H1 (cell line): Measurements from ENCODE around the gene RPTOR. TPM values are rescaled to one million over a fixed set of nuclear protein-coding genes. Genes with fewer than 3 reads are reported as not detected.

Experiments used
- CTCF ChIA-PET: fragments of 300-600 bp; sonication (Branson Sonifier 250); formaldehyde crosslinking; loops from one replicate; lab custom pipeline; 2021; ENCODE audit not compliant: partially characterized antibody; lab: Charles Lee
- POLR2A ChIA-PET: fragments of 300-600 bp; sonication (Branson Sonifier 250); formaldehyde crosslinking; loops from one replicate; lab custom pipeline; 2021; ENCODE audit warnings: inconsistent platforms; ENCODE audit not compliant: partially characterized antibody; lab: Charles Lee
- DNase-seq, 2 experiments: peaks; one replicate each; pipeline versions ENCODE4 v3.0.0 to v3.0.0-alpha.2; 2010 to 2022; ENCODE audit warnings: low spot score in 2 of 2, low read depth in 1 of 2, mixed read lengths in 1 of 2
- FAIRE-seq: peaks from 2 replicates; lab custom pipeline; 2011; peaks lifted over from hg19 to GRCh38; lab: Jason Lieb, UNC
- H2AFZ ChIP-seq: 2 replicates; pipeline ENCODE4 v1.8.1; 2012; ENCODE audit warnings: low read length, inconsistent platforms
- H2AK5ac ChIP-seq: 2 replicates; pipeline ENCODE4 v1.6.1; 2013; ENCODE audit warnings: low read depth, low read length
- H2BK120ac ChIP-seq: replicated peaks from 2 replicates; pipeline ENCODE3; 2013; ENCODE audit warnings: low read depth, low read length, inconsistent platforms
- H2BK12ac ChIP-seq: 2 replicates; pipeline ENCODE4 v1.6.1; 2013; ENCODE audit warnings: low read depth, low read length
- H2BK15ac ChIP-seq: 2 replicates; pipeline ENCODE4 v1.6.1; 2013; ENCODE audit warnings: low read length
- H2BK20ac ChIP-seq: 2 replicates; pipeline ENCODE4 v1.6.1; 2013; ENCODE audit warnings: low read length
- H2BK5ac ChIP-seq: 2 replicates; pipeline ENCODE4 v1.6.1; 2013; ENCODE audit warnings: low read depth, low read length
- H3K14ac ChIP-seq: 2 replicates; pipeline ENCODE4 v1.6.1; 2013; ENCODE audit warnings: inconsistent platforms; ENCODE audit not compliant: insufficient read length
- H3K18ac ChIP-seq: 2 replicates; pipeline ENCODE4 v1.6.1; 2013; ENCODE audit warnings: low read length; ENCODE audit errors: extremely low read depth
- H3K23ac ChIP-seq: 2 replicates; pipeline ENCODE4 v1.6.1; 2013; ENCODE audit warnings: inconsistent platforms; ENCODE audit not compliant: insufficient read length
- H3K23me2 ChIP-seq: 2 replicates; pipeline ENCODE4 v1.6.1; 2013; ENCODE audit warnings: low read depth, low read length
- H3K27ac ChIP-seq: 2 replicates; pipeline ENCODE4 v1.6.1; 2011; ENCODE audit warnings: low read depth, low read length, inconsistent platforms
- H3K27me3 ChIP-seq, 4 experiments: replicated peaks in 1 of 4; 1 replicate in 1 of 4; 2 replicates in 3 of 4; pipeline versions ENCODE4 v1.6.1 to v1.8.1; 2011 to 2013; ENCODE audit warnings: low read length in 3 of 4, mild to moderate bottlenecking in 3 of 4, inconsistent platforms in 2 of 4, mixed read lengths in 2 of 4, moderate library complexity in 1 of 4; ENCODE audit not compliant: control insufficient read depth in 3 of 4, insufficient read depth in 3 of 4; ENCODE audit errors: extremely low read depth in 1 of 4
- H3K36me3 ChIP-seq, 4 experiments: 2 replicates each; pipeline versions ENCODE4 v1.6.1 to v1.8.1; 2011 to 2013; ENCODE audit warnings: mild to moderate bottlenecking in 4 of 4, low read length in 3 of 4, moderate library complexity in 2 of 4, control low read depth in 1 of 4, inconsistent platforms in 1 of 4; ENCODE audit not compliant: insufficient read depth in 4 of 4, control insufficient read depth in 2 of 4
- H3K4ac ChIP-seq: replicated peaks from 2 replicates; pipeline ENCODE3; 2013; ENCODE audit warnings: low read length, low read depth, mixed read lengths, inconsistent platforms; ENCODE audit not compliant: insufficient read length
- H3K4me1 ChIP-seq, 4 experiments: replicated peaks in 1 of 4; 1 replicate in 1 of 4; 2 replicates in 3 of 4; pipeline versions ENCODE4 v1.6.1 to v1.8.1; 2011 to 2013; ENCODE audit warnings: low read length in 3 of 4, inconsistent platforms in 2 of 4, mixed read lengths in 1 of 4; ENCODE audit not compliant: insufficient read depth in 4 of 4, control insufficient read depth in 3 of 4
- H3K4me2 ChIP-seq, 2 experiments: 2 replicates each; pipeline versions ENCODE4 v1.6.1 to v1.8.1; 2011 to 2013; ENCODE audit warnings: low read depth in 2 of 2, low read length in 2 of 2, control low read depth in 1 of 2, inconsistent platforms in 1 of 2, mild to moderate bottlenecking in 1 of 2; ENCODE audit not compliant: insufficient read depth in 1 of 2
- H3K4me3 ChIP-seq, 4 experiments: fragments of 200-600, 300-600 bp in 1 of 4; sonication (generic), shearing (Covaris generic), sonication (Bioruptor Twin) in 1 of 4; 2 replicates each; pipeline versions ENCODE4 v1.5.1 to v1.8.1; 2011 to 2016; ENCODE audit warnings: low read length in 4 of 4, low read depth in 3 of 4, control low read depth in 2 of 4, inconsistent platforms in 2 of 4, mild to moderate bottlenecking in 2 of 4, mixed read lengths in 1 of 4, moderate library complexity in 1 of 4; ENCODE audit not compliant: insufficient read depth in 2 of 4; ENCODE audit errors: extremely low read depth in 1 of 4
- H3K56ac ChIP-seq: replicated peaks from 2 replicates; pipeline ENCODE3; 2013; ENCODE audit warnings: low read depth, mild to moderate bottlenecking, mixed read lengths, low read length, inconsistent platforms; ENCODE audit not compliant: insufficient read length
- H3K79me1 ChIP-seq: 2 replicates; pipeline ENCODE4 v1.6.1; 2013; ENCODE audit warnings: low read depth, low read length, control low read depth
- H3K79me2 ChIP-seq, 2 experiments: 2 replicates each; pipeline versions ENCODE4 v1.6.1 to v1.8.1; 2012 to 2013; ENCODE audit warnings: low read length in 2 of 2, mild to moderate bottlenecking in 2 of 2, inconsistent platforms in 1 of 2; ENCODE audit not compliant: insufficient read depth in 2 of 2, control insufficient read depth in 1 of 2
- H3K9ac ChIP-seq, 4 experiments: replicated peaks in 1 of 4; 1 replicate in 1 of 4; 2 replicates in 3 of 4; pipeline versions ENCODE4 v1.6.1 to v1.8.1; 2011 to 2013; ENCODE audit warnings: low read depth in 3 of 4, low read length in 3 of 4, control low read depth in 2 of 4, mild to moderate bottlenecking in 2 of 4, moderate library complexity in 2 of 4, inconsistent platforms in 1 of 4; ENCODE audit errors: extremely low read depth in 1 of 4
- H3K9me3 ChIP-seq, 2 experiments: 2 replicates each; pipeline versions ENCODE4 v1.6.1 to v1.8.1; 2012 to 2013; ENCODE audit warnings: mild to moderate bottlenecking in 2 of 2, moderate library complexity in 2 of 2, control low read depth in 1 of 2, inconsistent platforms in 1 of 2, low read depth in 1 of 2, low read length in 1 of 2, mixed read lengths in 1 of 2; ENCODE audit not compliant: insufficient read depth in 2 of 2
- H4K20me1 ChIP-seq, 2 experiments: replicated peaks in 1 of 2; 2 replicates each; pipeline versions ENCODE3 to v1.8.1; 2011 to 2013; ENCODE audit warnings: inconsistent platforms in 2 of 2, low read length in 2 of 2, mild to moderate bottlenecking in 1 of 2; ENCODE audit not compliant: insufficient read depth in 2 of 2, control insufficient read depth in 1 of 2
- H4K5ac ChIP-seq: 2 replicates; pipeline ENCODE4 v1.6.1; 2013; ENCODE audit warnings: low read length, low read depth, mixed read lengths, inconsistent platforms; ENCODE audit not compliant: insufficient read length
- H4K8ac ChIP-seq: 2 replicates; pipeline ENCODE4 v1.8.0; 2013; ENCODE audit warnings: mild to moderate bottlenecking, moderate library complexity, low read length, inconsistent platforms; ENCODE audit not compliant: insufficient read depth; ENCODE audit errors: extremely low read depth
- H4K91ac ChIP-seq: replicated peaks from 2 replicates; pipeline ENCODE3; 2013; ENCODE audit warnings: low read length, mixed read lengths, inconsistent platforms; ENCODE audit not compliant: insufficient read length
- CTBP2 ChIP-seq: IDR thresholded peaks from 2 replicates; pipeline ENCODE4 v1.7.0; 2011; ENCODE audit warnings: borderline replicate concordance, mild to moderate bottlenecking, moderate library complexity, mixed read lengths, low read length; ENCODE audit not compliant: insufficient read depth, insufficient read length
- KDM5A ChIP-seq: fragments of 200-600 bp; IDR thresholded peaks from 2 replicates; pipeline ENCODE4 v1.7.1; 2012; ENCODE audit warnings: mild to moderate bottlenecking, low read length, inconsistent platforms, mixed read lengths
- POLR2A ChIP-seq, 2 experiments: IDR thresholded peaks; 1 replicate in 1 of 2; 2 replicates in 1 of 2; pipeline ENCODE4 v1.6.1; 2011; ENCODE audit warnings: low read depth in 2 of 2, low read length in 2 of 2, mild to moderate bottlenecking in 2 of 2; ENCODE audit errors: control extremely low read depth in 1 of 2
- TBP ChIP-seq: IDR thresholded peaks from 2 replicates; pipeline ENCODE4 v1.6.1; 2011; ENCODE audit warnings: low read depth, low read length, improper control_type of control experiment
- TEAD4 ChIP-seq: IDR thresholded peaks from 2 replicates; pipeline ENCODE4 v1.6.1; 2012; ENCODE audit warnings: low read depth, low read length, inconsistent platforms, mixed read lengths
- WGBS, 2 experiments: shearing (Covaris generic) in 1 of 2; methylation state at CpG; one replicate each; pipeline versions ENCODE4 v1.1.6 to v1.1.7; 2013 to 2015; ENCODE audit warnings: low lambda C conversion rate in 2 of 2, mixed read lengths in 2 of 2, inconsistent platforms in 1 of 2, low coverage in 1 of 2, missing lambda C conversion rate in 1 of 2; ENCODE audit not compliant: insufficient replicate concordance in 2 of 2, insufficient coverage in 1 of 2, insufficient read length in 1 of 2; ENCODE audit errors: extremely low coverage in 1 of 2, missing lambda C conversion rate in 1 of 2; 5-methylcytosine and 5-hydroxymethylcytosine counted together
- polyA plus RNA-seq, 7 experiments: library from polyadenylated mRNA; depleted of rRNA in 3 of 7; stranded (reverse) in 5 of 7; unstranded in 2 of 7; fragments of >200 nt in 5 of 7; fragments of 200-250 nt in 2 of 7; gene quantifications; 1 replicate in 5 of 7; 2 replicates in 1 of 7; 4 replicates in 1 of 7; pipeline versions ENCODE4 v1.2.1 to v1.2.3, GENCODE V29; 2011 to 2013; ENCODE audit warnings: missing spikeins in 2 of 7, mixed read lengths in 2 of 7
- total RNA-seq: library from RNA; stranded (reverse); fragmentation: NEBNext Ultra II Directional; extraction: Animal tissue kit (Norgen Biotek cat#: 25700); gene quantifications from 2 replicates; pipeline ENCODE4 v1.2.1, GENCODE V29; 2021

Gene RPTOR
- total and polyA plus RNA-seq, 2 of the 8 experiments (the other 6 are each of a cell fraction or from before 2014, with no cell fraction given) = 6.9 to 28.7 TPM

- Histone ChIP-seq H3K18ac (no peak overlapping the region), H2BK20ac (no peak overlapping the region), H4K91ac (no peak overlapping the region), H4K5ac (no peak overlapping the region), H2BK5ac (no peak overlapping the region), H3K4me1 (peaks cover 0 to 5% (median 2%) of the 10 kb centered on the region in 4 experiments; a peak in 3 of 7 replicates), H3K4ac (no peak overlapping the region), H2AFZ (no peak overlapping the region), H3K4me3 (no peak overlapping the region), H4K20me1 (no peaks in the 10 kb centered on the region), H3K9ac (no peak overlapping the region), H3K23me2 (no peaks in the 10 kb centered on the region), H3K9me3 (no peaks in the 10 kb centered on the region), H3K23ac (no peak overlapping the region), H4K8ac (no peak overlapping the region), H3K4me2 (no peak overlapping the region), H3K14ac (no peak overlapping the region), H3K27me3 (no peaks in the 10 kb centered on the region), H3K56ac (no peak overlapping the region), H3K79me2 (no peaks in the 10 kb centered on the region), H3K36me3 (no peaks in the 10 kb centered on the region), H2AK5ac (no peak overlapping the region), H2BK15ac (no peak overlapping the region), H2BK12ac (no peak overlapping the region), H3K27ac (no peak overlapping the region), H2BK120ac (no peak overlapping the region), H3K79me1 (no peaks in the 10 kb centered on the region)
- CTCF ChIA-PET = interaction anchor here (1.0 to 1.5 kb wide), 3 partner anchors 10 to 93 kb away, joined by 3 to 5 read pairs (median 4); no protein-coding TSS in a partner anchor
- FAIRE-seq = no peak
- TF ChIP-seq TEAD4 = peak; percentile 18; the same call in 1 of the 2 replicates
- TF ChIP-seq CTBP2 = no peak
- TF ChIP-seq TBP = no peak
- no peak for TF ChIP-seq POLR2A (IDR thresholded peaks at IDR 0.05; ENCODE audit: control extremely low read depth in 1 of 2, low read depth in 2 of 2, low read length in 2 of 2)
- TF ChIP-seq KDM5A = no peak
- POLR2A ChIA-PET = no interaction called here
- 92% methylated on average over 3 of the region's 3 CpGs; no CpG with 5 or more reads in 1 of the 2 experiments for WGBS, 2 experiments
- DNase-seq = no peak
These were observed 221.7 kb downstream of the RPTOR start for GRCh38 chr17:80766290-80766855.
